NB4 (cell line): ENCODE results near the gene PARP8.
A peak's percentile ranks its signal among the peaks of the same experiment; 100 is the strongest.

Experiments used
- CTCF ChIP-seq: IDR thresholded peaks from one replicate; pipeline ENCODE4 v1.5.1; 2012; ENCODE audit warnings: low read depth, low read length
- POLR2A ChIP-seq: IDR thresholded peaks from 2 replicates; pipeline ENCODE4 v1.6.1; 2011; ENCODE audit warnings: mild to moderate bottlenecking; ENCODE audit not compliant: insufficient read length; ENCODE audit errors: extremely low read depth

- peak; percentile 41 for TF ChIP-seq POLR2A
- no peak for TF ChIP-seq CTCF
Observed at GRCh38 chr5:50666261-50667022, at the start of gene PARP8.
